OCI-LY1 (cell line): ENCODE measurements around the gene TP53TG3F.
"Not testable (repeated sequence)": the region's sequence is repeated elsewhere in the genome, so short reads cannot be mapped to it uniquely, and the experiment has no call there.

ENCODE experiments used
- EZH2 ChIP-seq: fragments of 200-600 bp; sonication (generic), shearing (Covaris generic); IDR thresholded peaks from 2 replicates; pipeline ENCODE4 v1.8.0; 2017; ENCODE audit warnings: borderline replicate concordance, mixed run types, mild to moderate bottlenecking, antibody characterized with exemption, low read length, moderate library complexity, mixed read lengths
- TF ChIP-seq, protein P1 (sequence below): fragments of 200-600 bp; sonication (generic), shearing (Covaris generic); IDR thresholded peaks from 2 replicates; pipeline ENCODE4 v1.5.1; 2017; ENCODE audit warnings: mild to moderate bottlenecking, antibody characterized with exemption, low read length, moderate library complexity, mixed read lengths

DNA sequence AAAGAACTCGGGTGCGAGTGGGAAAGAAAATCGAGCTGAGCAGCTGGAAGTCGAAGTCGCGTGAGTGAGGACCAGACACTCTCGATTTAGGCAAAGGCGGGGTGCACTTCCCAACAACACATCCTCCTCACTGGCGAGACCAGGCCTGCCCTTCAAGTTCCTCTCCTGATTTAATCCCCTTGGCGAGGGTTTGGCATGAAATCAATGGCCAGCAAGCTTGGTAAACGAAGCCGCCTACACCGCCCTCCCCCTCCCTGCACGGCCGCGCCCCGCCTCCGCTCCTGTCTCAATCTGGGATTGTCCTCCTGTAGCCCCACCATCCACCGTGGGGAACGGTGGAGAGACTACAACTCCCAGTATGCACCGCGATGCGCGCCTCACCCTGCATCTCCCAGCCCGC is at the start of gene TP53TG3F:
- TF ChIP-seq, protein P1, sequence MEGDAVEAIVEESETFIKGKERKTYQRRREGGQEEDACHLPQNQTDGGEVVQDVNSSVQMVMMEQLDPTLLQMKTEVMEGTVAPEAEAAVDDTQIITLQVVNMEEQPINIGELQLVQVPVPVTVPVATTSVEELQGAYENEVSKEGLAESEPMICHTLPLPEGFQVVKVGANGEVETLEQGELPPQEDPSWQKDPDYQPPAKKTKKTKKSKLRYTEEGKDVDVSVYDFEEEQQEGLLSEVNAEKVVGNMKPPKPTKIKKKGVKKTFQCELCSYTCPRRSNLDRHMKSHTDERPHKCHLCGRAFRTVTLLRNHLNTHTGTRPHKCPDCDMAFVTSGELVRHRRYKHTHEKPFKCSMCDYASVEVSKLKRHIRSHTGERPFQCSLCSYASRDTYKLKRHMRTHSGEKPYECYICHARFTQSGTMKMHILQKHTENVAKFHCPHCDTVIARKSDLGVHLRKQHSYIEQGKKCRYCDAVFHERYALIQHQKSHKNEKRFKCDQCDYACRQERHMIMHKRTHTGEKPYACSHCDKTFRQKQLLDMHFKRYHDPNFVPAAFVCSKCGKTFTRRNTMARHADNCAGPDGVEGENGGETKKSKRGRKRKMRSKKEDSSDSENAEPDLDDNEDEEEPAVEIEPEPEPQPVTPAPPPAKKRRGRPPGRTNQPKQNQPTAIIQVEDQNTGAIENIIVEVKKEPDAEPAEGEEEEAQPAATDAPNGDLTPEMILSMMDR: not testable (repeated sequence)
- not testable (repeated sequence) for TF ChIP-seq EZH2
